A549 (cell line): ENCODE results near the gene ACOT4. TPM values are rescaled to one million over a fixed set of nuclear protein-coding genes. Genes with fewer than 3 reads are reported as not detected.
A peak's percentile ranks its signal among the peaks of the same experiment; 100 is the strongest.
"Not testable (repeated sequence)": the region's sequence is repeated elsewhere in the genome, so short reads cannot be mapped to it uniquely, and the experiment has no call there.

ENCODE experiments used
- ATAC-seq, 2 experiments: fragments of 200-7000 bp in 1 of 2; fragments of >200 bp in 1 of 2; cut with Nextera tagmentation in 1 of 2; cut with Tn5 transposase in 1 of 2; 3 replicates each; pipeline versions ENCODE4 v1.8.0 to v1.9.1; 2018 to 2020; ENCODE audit warnings: mild to moderate bottlenecking in 1 of 2, moderate library complexity in 1 of 2
- CTCF ChIA-PET: fragments of 300-600 bp; sonication (Branson Sonifier 250); formaldehyde crosslinking; extraction: SDS; loops from one replicate; lab custom pipeline; 2021; ENCODE audit warnings: antibody characterized with exemption, inconsistent platforms; lab: Yijun Ruan, JAX
- POLR2A ChIA-PET: fragments of 350-600 bp; formaldehyde crosslinking; extraction: SDS; loops from one replicate; lab custom pipeline; 2021; ENCODE audit warnings: antibody characterized with exemption, inconsistent platforms; lab: Yijun Ruan, JAX
- DNase-seq, 2 experiments: peaks; one replicate each; pipeline versions ENCODE4 v3.0.0 to v3.0.0-alpha.2; 2011 to 2016; ENCODE audit warnings: low read depth in 1 of 2, low spot score in 1 of 2
- FAIRE-seq: peaks from 2 replicates; lab custom pipeline; 2011; peaks lifted over from hg19 to GRCh38; lab: Jason Lieb, UNC
- H3K27ac ChIP-seq, 2 experiments: fragments of >200 bp; sonication (Bioruptor Twin); formaldehyde crosslinking; 3 replicates each; pipeline ENCODE4 v1.5.1; 2016 to 2017
- H3K4me1 ChIP-seq: fragments of >200 bp; sonication (Bioruptor Twin); formaldehyde crosslinking; 3 replicates; pipeline ENCODE4 v1.6.1; 2016
- H3K4me2 ChIP-seq: fragments of >200 bp; sonication (Bioruptor Twin); formaldehyde crosslinking; 3 replicates; pipeline ENCODE4 v1.6.1; 2016
- H3K4me3 ChIP-seq: fragments of >200 bp; sonication (Bioruptor Twin); formaldehyde crosslinking; 3 replicates; pipeline ENCODE4 v1.5.1; 2016
- H3K9me3 ChIP-seq: fragments of >200 bp; sonication (Bioruptor Twin); formaldehyde crosslinking; 3 replicates; pipeline ENCODE4 v1.6.1; 2016
- CBX2 ChIP-seq: fragments of 200-600 bp; sonication (generic); IDR thresholded peaks from 2 replicates; pipeline ENCODE4 v1.6.1; 2016; ENCODE audit warnings: low read depth, mild to moderate bottlenecking, borderline replicate concordance
- EHMT2 ChIP-seq: fragments of 200-600 bp; sonication (generic); IDR thresholded peaks from 2 replicates; pipeline ENCODE4 v1.6.1; 2016; ENCODE audit warnings: antibody characterized with exemption, low read depth, mild to moderate bottlenecking, moderate library complexity
- GATA3 ChIP-seq: IDR thresholded peaks from 2 replicates; pipeline ENCODE4 v1.6.1; 2012; ENCODE audit warnings: borderline replicate concordance
- KDM5A ChIP-seq: fragments of 200-600 bp; sonication (generic); IDR thresholded peaks from 2 replicates; pipeline ENCODE4 v1.6.1; 2016; ENCODE audit warnings: antibody characterized with exemption, mild to moderate bottlenecking
- MAFK ChIP-seq: fragments of 450-650 bp; IDR thresholded peaks from 2 replicates; pipeline ENCODE4 v1.6.1; 2014; ENCODE audit not compliant: partially characterized antibody
- POLR2A ChIP-seq: IDR thresholded peaks from 2 replicates; pipeline ENCODE4 v1.6.1; 2012; ENCODE audit warnings: mild to moderate bottlenecking, low read length
- RFX5 ChIP-seq: fragments of 450-650 bp; IDR thresholded peaks from 2 replicates; pipeline ENCODE4 v1.7.1; 2014; ENCODE audit warnings: antibody characterized with exemption, mild to moderate bottlenecking, moderate library complexity
- WGBS: methylation state at CpG from one replicate; pipeline ENCODE4 v1.1.6; 2017; ENCODE audit errors: missing lambda C conversion rate; 5-methylcytosine and 5-hydroxymethylcytosine counted together
- polyA plus RNA-seq, 4 experiments: library from polyadenylated mRNA; depleted of rRNA in 3 of 4; stranded (reverse); fragments of >200 nt; fragmentation: RNase III in 1 of 4; extraction: RNeasy Plus Mini Kit Qiagen cat#74134 plus additional on column Dnase treatment in 1 of 4; gene quantifications; 2 replicates in 3 of 4; 3 replicates in 1 of 4; pipeline ENCODE4 v1.2.3, GENCODE V29; 2011 to 2017
- TF ChIP-seq, protein P1 (sequence below): IDR thresholded peaks from 2 replicates; pipeline ENCODE4 v1.6.1; 2012
- TF ChIP-seq, protein P2 (sequence below): fragments of >200 bp; sonication (Bioruptor Twin); formaldehyde crosslinking; IDR thresholded peaks from 3 replicates; pipeline ENCODE4 v1.6.1; 2016
- TF ChIP-seq, protein P3 (sequence below): fragments of 150-350 bp; IDR thresholded peaks from 2 replicates; pipeline ENCODE4 v1.6.1; 2014; ENCODE audit warnings: low read depth, mild to moderate bottlenecking, low read length
- TF ChIP-seq, protein P4 (sequence below): IDR thresholded peaks from 2 replicates; pipeline ENCODE4 v1.6.1; 2012; ENCODE audit warnings: low read depth, borderline replicate concordance

The ACOT4 gene
- polyA plus RNA-seq, 2 of the 4 experiments (the other 2 are of a cell fraction): 1.6 to 2.7 TPM

- TF ChIP-seq, protein P1, sequence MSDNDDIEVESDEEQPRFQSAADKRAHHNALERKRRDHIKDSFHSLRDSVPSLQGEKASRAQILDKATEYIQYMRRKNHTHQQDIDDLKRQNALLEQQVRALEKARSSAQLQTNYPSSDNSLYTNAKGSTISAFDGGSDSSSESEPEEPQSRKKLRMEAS: no peak; the same call in 1 of the 2 replicates
- no peak for TF ChIP-seq POLR2A
Measured at GRCh38 chr14:73633116-73634010, 41.7 kb downstream of the ACOT4 start (continued).

GRCh38 chr14:73634011-73634833 is 42.5 kb downstream of the ACOT4 start:
- peak overlapping the region; percentile 37; the same call in 1 of the 3 replicates for H3K4me3 ChIP-seq

GRCh38 chr14:73636355-73636754 is 44.7 kb downstream of the ACOT4 start:
- H3K27ac ChIP-seq, ATAC-seq, H3K9me3 ChIP-seq, H3K4me3 ChIP-seq, POLR2A ChIA-PET, DNase-seq, FAIRE-seq, H3K4me2 ChIP-seq, H3K4me1 ChIP-seq: not testable (repeated sequence)
- WGBS: 71% methylated on average over 10 of the region's 10 CpGs
- CTCF ChIA-PET: interaction anchor here (1.7 to 1.9 kb wide), 2 partner anchors 55 to 127 kb away, joined by 3 to 7 read pairs; no protein-coding TSS in a partner anchor

More at GRCh38 chr14:73634011-73634833, 42.5 kb downstream of the ACOT4 start:
- peak; percentile 16 to 20; a peak in 2 of 6 replicates for ATAC-seq
- Histone ChIP-seq H3K27ac (peak overlapping the region; percentile 77 to 78), H3K4me1 (peaks cover 3% of the 10 kb centered on the region; the same call in 2 of the 3 replicates), H3K4me2 (peak overlapping the region; percentile 84), H3K9me3 (no peaks in the 10 kb centered on the region)
- FAIRE-seq: no peak
- no peak for DNase-seq
- TF ChIP-seq EHMT2 (no peak), MAFK (no peak), CBX2 (no peak), KDM5A (no peak)
- TF ChIP-seq, protein P2, sequence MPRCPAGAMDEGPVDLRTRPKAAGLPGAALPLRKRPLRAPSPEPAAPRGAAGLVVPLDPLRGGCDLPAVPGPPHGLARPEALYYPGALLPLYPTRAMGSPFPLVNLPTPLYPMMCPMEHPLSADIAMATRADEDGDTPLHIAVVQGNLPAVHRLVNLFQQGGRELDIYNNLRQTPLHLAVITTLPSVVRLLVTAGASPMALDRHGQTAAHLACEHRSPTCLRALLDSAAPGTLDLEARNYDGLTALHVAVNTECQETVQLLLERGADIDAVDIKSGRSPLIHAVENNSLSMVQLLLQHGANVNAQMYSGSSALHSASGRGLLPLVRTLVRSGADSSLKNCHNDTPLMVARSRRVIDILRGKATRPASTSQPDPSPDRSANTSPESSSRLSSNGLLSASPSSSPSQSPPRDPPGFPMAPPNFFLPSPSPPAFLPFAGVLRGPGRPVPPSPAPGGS: no peak
- TF ChIP-seq, protein P3, sequence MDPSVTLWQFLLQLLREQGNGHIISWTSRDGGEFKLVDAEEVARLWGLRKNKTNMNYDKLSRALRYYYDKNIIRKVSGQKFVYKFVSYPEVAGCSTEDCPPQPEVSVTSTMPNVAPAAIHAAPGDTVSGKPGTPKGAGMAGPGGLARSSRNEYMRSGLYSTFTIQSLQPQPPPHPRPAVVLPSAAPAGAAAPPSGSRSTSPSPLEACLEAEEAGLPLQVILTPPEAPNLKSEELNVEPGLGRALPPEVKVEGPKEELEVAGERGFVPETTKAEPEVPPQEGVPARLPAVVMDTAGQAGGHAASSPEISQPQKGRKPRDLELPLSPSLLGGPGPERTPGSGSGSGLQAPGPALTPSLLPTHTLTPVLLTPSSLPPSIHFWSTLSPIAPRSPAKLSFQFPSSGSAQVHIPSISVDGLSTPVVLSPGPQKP: no peak
- TF ChIP-seq, protein P4, sequence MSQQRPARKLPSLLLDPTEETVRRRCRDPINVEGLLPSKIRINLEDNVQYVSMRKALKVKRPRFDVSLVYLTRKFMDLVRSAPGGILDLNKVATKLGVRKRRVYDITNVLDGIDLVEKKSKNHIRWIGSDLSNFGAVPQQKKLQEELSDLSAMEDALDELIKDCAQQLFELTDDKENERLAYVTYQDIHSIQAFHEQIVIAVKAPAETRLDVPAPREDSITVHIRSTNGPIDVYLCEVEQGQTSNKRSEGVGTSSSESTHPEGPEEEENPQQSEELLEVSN: no peak
- 90% methylated on average over 51 of the region's 53 CpGs for WGBS
- POLR2A ChIA-PET: no interaction called here
- CTCF ChIA-PET: interaction anchor here (0.6 to 6.3 kb wide), 37 partner anchors 10 to 405 kb away, joined by 3 to 89 read pairs (median 4); partner anchors contain the start of genes DNAL1 and RIOX1

GRCh38 chr14:73637830-73638229 is 46.2 kb downstream of the ACOT4 start:
- POLR2A ChIA-PET: interaction anchor here (1.2 kb wide), 1 partner anchor 147 kb away, joined by 5 read pairs; the partner anchor contains the start of gene RIOX1

More at GRCh38 chr14:73637830-73638229, 46.2 kb downstream of the ACOT4 start:
- no peaks in the 10 kb centered on the region for H3K9me3 ChIP-seq
- TF ChIP-seq RFX5: no peak
- no peak for TF ChIP-seq GATA3
- TF ChIP-seq, protein P1: no peak
- no peak overlapping the region for H3K4me2 ChIP-seq
- CTCF ChIA-PET: interaction anchor here (1.6 to 1.7 kb wide), 2 partner anchors 57 to 120 kb away, joined by 3 to 5 read pairs; no protein-coding TSS in a partner anchor
- DNase-seq (no peak), FAIRE-seq (no peak), ATAC-seq (no peak)
- 76% methylated on average over 5 of the region's 5 CpGs for WGBS
- H3K4me3 ChIP-seq: no peak overlapping the region
- H3K27ac ChIP-seq: no peak overlapping the region
- peaks cover 8% of the 10 kb centered on the region; the same call in 2 of the 3 replicates for H3K4me1 ChIP-seq
